Measurements from ENCODE around the gene CEP295NL. TPM values are rescaled to one million over a fixed set of nuclear protein-coding genes. Genes with fewer than 3 reads are reported as not detected.
"Not testable (repeated sequence)": the region's sequence is repeated elsewhere in the genome, so short reads cannot be mapped to it uniquely, and the experiment has no call there.

Gene CEP295NL
- total RNA-seq, 2 experiments from 2014 or later: 0.26 TPM; not detected in 1

DNA sequence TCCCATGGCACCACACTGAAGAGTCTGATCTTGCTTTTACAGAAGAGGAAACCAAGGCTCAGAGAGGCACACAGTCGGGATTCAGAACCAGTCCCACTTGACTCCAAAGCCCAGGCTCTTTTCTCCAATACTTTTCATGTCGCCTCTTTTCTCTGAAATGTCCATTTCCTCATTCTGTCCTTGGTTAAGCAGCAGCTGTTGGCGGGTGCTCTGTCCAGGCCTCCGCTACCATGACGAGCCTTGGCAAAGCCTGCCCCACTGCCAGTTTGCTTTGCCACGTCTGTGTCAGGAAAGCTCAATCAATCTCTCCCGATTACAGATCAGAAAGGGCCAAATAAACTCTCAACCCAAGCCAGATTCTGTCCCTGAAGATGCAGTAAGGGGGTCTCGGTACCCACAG, 9.1 kb upstream of the CEP295NL start:
- ChIA-PET CTCF (no interaction called here), POLR2A (no interaction called here)
- Mint-ChIP-seq H3K27ac (no peak overlapping the region), H3K9me3 (ENCODE audit: insufficient read depth) (no peaks in the 10 kb centered on the region), H3K36me3 (ENCODE audit: low read depth) (no peaks in the 10 kb centered on the region), H3K27me3 (ENCODE audit: low read depth) (no peaks in the 10 kb centered on the region), H3K4me1 (ENCODE audit: low read depth) (peaks cover 10% of the 10 kb centered on the region), H3K4me3 (no peak overlapping the region)
- DNase-seq: no peak
- ATAC-seq: no peak

DNA sequence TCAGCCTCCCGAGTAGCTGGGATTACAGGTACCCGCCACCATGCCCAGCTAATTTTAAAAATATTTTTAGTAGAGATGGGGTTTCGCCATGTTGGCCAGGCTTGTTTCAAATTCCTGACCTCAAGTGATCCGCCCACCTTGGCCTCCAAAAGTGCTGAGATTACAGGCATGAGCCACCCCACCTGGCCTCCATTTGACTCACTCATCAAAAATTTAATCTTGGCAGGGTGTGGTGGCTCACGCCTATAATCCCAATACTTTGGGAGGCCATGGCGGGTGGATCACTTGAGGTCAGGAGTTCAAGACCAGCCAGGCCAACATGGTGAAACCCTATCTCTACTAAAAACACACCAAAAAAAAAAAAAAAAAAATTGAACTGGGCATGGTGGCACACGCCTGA, 8.5 kb upstream of the CEP295NL start:
- ATAC-seq; H3K27ac Mint-ChIP-seq; H3K27me3 Mint-ChIP-seq (ENCODE audit: low read depth); H3K4me1 Mint-ChIP-seq (ENCODE audit: low read depth); CTCF ChIA-PET; H3K36me3 Mint-ChIP-seq (ENCODE audit: low read depth); POLR2A ChIA-PET; DNase-seq; H3K9me3 Mint-ChIP-seq (ENCODE audit: insufficient read depth); H3K4me3 Mint-ChIP-seq: not testable (repeated sequence)

DNA sequence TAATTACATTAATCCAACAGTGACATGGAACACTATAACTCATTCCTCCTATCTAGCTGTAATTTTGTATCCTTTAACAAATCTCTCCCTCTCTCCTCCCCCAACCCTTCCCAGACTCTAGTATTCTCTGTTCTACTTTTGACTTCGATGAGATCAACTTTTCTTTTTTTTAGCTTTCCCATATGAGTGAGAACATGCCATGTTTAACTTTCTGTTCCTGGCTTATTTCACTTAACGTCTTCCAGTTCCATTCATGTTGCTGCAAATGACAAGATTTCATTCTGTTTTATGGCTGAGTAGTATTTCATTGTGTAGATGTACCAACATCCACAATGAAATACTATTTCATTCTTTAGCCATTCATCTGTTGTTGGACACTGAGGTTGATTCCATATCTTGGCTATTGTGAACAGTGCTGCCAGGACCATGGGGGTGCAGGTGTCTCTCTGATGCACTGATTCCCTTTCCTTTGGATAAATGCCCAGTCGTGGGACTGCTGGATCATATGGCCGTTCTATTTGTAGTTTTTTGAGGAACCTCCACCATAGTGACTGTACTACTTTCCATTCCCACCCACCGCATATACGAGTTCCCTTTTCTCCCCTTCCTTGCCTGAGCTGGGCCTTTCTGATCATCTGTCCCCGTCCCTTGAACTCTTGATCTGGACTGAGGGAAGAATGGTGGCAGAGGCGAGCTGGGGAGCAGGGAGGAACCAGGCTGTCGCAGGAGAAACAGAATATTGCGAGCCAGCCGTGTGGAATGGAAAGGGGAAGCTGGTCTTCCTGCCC, 7.7 kb upstream of the CEP295NL start:
- CTCF ChIA-PET: no interaction called here

DNA sequence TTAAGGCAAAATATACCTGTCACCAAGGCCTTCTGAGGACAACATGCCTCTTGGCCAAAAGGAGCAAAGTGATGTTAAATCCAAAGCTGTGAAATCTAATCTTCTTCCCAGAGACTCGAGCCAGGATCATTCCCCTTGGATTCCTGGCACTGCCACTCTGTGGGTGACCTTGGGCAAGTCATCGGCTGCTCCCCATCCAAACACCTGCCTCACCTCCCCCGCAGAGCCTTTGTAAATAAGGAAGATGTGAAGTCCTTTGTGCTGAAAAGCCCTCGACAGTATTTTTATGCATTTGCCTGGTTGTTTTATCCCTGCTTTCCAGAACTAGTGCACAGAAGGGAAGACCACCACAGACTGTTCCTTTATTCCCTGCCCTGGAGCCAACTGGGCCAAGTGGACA, 5.4 kb upstream of the CEP295NL start:
- ATAC-seq (no peak), DNase-seq (no peak)
- no peak overlapping the region for H3K27ac Mint-ChIP-seq
- no peaks in the 10 kb centered on the region for H3K27me3 Mint-ChIP-seq (ENCODE audit: low read depth)
- no peak overlapping the region for H3K4me3 Mint-ChIP-seq
- peaks cover 4% of the 10 kb centered on the region for H3K4me1 Mint-ChIP-seq (ENCODE audit: low read depth)
- no peaks in the 10 kb centered on the region for H3K36me3 Mint-ChIP-seq (ENCODE audit: low read depth)
- no peaks in the 10 kb centered on the region for H3K9me3 Mint-ChIP-seq (ENCODE audit: insufficient read depth)
- ChIA-PET POLR2A (no interaction called here), CTCF (interaction anchor here (0.8 kb wide), 1 partner anchor 7 kb away, joined by 3 read pairs; no protein-coding TSS in a partner anchor)

More for the DNA sequence above, 7.7 kb upstream of the CEP295NL start:
- Mint-ChIP-seq H3K36me3 (ENCODE audit: low read depth) (no peaks in the 10 kb centered on the region), H3K9me3 (ENCODE audit: insufficient read depth) (no peaks in the 10 kb centered on the region), H3K4me1 (ENCODE audit: low read depth) (peaks cover under 1% of the 10 kb centered on the region), H3K27me3 (ENCODE audit: low read depth) (no peaks in the 10 kb centered on the region), H3K27ac (no peak overlapping the region), H3K4me3 (no peak overlapping the region)
- DNase-seq (no peak), ATAC-seq (no peak)
- POLR2A ChIA-PET: no interaction called here

DNA sequence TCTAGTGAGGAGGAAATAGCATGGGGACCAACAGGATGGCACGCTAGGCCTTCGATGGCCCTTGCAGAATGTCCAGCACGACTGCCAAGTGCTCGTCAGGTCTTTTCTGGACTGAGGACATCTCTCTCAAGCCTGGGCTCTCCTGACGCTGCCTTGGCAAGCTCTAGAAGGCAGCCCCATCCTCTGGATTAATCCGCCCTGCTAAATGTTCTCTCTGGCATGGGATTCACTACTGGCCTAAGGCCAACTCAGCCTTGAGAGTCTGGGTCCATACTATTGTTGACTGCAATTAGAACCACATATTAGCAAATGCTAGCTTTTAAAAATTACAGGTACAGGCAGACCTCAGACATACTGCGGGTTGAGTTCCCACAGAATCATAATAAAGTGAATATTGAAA, 2.5 kb upstream of the CEP295NL start:
- ATAC-seq (no peak), DNase-seq (no peak)
- Mint-ChIP-seq H3K4me3 (no peak overlapping the region), H3K4me1 (ENCODE audit: low read depth) (peaks cover 9% of the 10 kb centered on the region), H3K9me3 (ENCODE audit: insufficient read depth) (no peaks in the 10 kb centered on the region), H3K27me3 (ENCODE audit: low read depth) (no peaks in the 10 kb centered on the region), H3K27ac (no peak overlapping the region), H3K36me3 (ENCODE audit: low read depth) (no peaks in the 10 kb centered on the region)
- ChIA-PET POLR2A (no interaction called here), CTCF (interaction anchor here (2.3 kb wide), 1 partner anchor 40 kb away, joined by 8 read pairs; no protein-coding TSS in a partner anchor)

DNA sequence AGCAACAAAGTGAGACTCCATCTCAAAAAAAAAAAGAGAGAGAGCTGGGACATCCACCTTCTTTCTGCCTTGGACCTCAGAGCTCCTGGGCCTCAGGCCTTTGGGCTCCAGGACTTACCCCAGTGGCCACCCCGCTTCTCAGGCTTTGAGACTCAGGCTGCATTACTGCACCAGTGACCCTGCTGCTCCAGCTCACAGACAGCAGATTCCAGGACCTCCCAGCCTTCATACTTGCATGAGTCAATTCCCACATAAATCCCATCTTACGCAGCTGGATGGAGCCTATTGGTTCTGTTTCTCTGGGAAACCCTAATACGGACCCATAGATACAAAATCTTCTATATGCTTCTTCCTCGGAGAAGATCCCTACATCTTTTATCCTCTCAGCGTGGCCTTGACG, 2.1 kb upstream of the CEP295NL start:
- CTCF ChIA-PET: interaction anchor here (2.3 kb wide), 1 partner anchor 39 kb away, joined by 8 read pairs; no protein-coding TSS in a partner anchor
- Mint-ChIP-seq H3K4me3 (no peak overlapping the region), H3K36me3 (ENCODE audit: low read depth) (no peaks in the 10 kb centered on the region), H3K27me3 (ENCODE audit: low read depth) (no peaks in the 10 kb centered on the region), H3K9me3 (ENCODE audit: insufficient read depth) (no peaks in the 10 kb centered on the region), H3K27ac (no peak overlapping the region), H3K4me1 (ENCODE audit: low read depth) (peaks cover 9% of the 10 kb centered on the region)
- DNase-seq (no peak), ATAC-seq (no peak)
- POLR2A ChIA-PET: no interaction called here

DNA sequence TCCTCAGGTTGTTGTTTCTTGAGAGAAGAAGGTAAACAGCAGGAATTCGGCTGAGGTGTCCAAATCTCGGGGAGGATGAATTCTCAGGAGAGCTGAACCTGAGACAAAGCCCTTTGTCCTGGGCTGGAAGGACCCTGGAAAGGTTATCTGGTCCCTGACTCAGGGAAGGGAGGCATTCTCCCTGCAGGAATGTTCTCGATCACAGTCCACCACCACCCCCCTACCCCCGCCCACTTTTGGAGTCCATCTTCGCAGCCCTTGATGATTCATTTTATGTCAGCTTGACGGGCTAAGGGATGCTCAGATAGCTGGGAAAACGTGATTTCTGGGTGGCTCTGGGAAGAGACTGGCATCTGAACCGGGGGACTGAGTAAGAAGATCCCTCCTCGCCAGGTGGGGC, 1.4 kb upstream of the CEP295NL start:
- Mint-ChIP-seq H3K4me1 (ENCODE audit: low read depth) (peaks cover 9% of the 10 kb centered on the region), H3K4me3 (no peak overlapping the region), H3K9me3 (ENCODE audit: insufficient read depth) (no peaks in the 10 kb centered on the region), H3K27me3 (ENCODE audit: low read depth) (no peaks in the 10 kb centered on the region), H3K27ac (no peak overlapping the region), H3K36me3 (ENCODE audit: low read depth) (no peaks in the 10 kb centered on the region)
- DNase-seq (no peak), ATAC-seq (no peak)
- ChIA-PET POLR2A (no interaction called here), CTCF (interaction anchor here (2.3 kb wide), 1 partner anchor 39 kb away, joined by 8 read pairs; no protein-coding TSS in a partner anchor)

DNA sequence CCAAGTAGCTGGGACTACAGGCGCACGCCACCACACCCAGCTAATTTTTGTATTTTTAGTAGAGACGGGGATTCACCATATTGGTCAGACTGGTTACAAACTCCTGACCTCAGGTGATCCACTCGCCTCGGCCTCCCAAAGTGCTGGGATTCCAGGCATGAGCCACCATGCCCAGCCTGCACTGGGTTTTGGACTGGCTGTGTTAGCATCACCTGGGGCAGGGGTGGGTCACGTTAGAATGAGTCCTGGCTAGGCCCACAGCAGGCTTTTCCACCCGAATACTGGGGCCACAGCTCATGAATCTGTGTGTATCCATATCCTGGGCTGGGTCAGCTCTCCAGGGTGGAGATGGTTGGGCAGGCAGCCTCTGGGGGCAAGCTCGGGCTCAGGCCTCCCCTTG, 770 bp downstream of the CEP295NL start:
- DNase-seq; H3K36me3 Mint-ChIP-seq (ENCODE audit: low read depth); H3K4me3 Mint-ChIP-seq; CTCF ChIA-PET; H3K27me3 Mint-ChIP-seq (ENCODE audit: low read depth); H3K9me3 Mint-ChIP-seq (ENCODE audit: insufficient read depth); POLR2A ChIA-PET; H3K4me1 Mint-ChIP-seq (ENCODE audit: low read depth); ATAC-seq; H3K27ac Mint-ChIP-seq: not testable (repeated sequence)

DNA sequence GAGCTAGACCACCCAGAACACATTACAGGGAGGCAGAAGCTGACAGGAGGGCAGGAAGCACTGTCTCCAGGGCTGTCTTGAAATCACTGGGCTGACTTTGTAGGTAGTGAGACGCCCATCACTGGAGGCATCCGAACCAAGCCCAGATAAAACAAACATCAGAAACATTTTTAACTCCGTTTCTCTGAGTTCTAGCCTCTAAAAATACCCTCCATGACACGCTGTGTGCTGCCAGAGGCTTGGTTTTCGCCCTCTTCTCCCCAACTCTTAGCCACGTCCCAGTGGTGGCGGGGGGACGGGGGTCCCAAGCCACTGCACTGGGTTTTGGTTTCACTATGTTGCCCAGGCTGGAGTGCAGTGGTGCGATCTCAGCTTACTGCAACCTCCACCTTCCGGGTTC, 1.2 kb downstream of the CEP295NL start:
- no peak overlapping the region for H3K4me3 Mint-ChIP-seq
- ATAC-seq: no peak
- no peaks in the 10 kb centered on the region for H3K27me3 Mint-ChIP-seq (ENCODE audit: low read depth)
- CTCF ChIA-PET: no interaction called here
- POLR2A ChIA-PET: no interaction called here
- H3K27ac Mint-ChIP-seq: no peak overlapping the region
- no peak for DNase-seq
- H3K36me3 Mint-ChIP-seq (ENCODE audit: low read depth): no peaks in the 10 kb centered on the region
- H3K4me1 Mint-ChIP-seq (ENCODE audit: low read depth): peaks cover 9% of the 10 kb centered on the region
- H3K9me3 Mint-ChIP-seq (ENCODE audit: insufficient read depth): no peaks in the 10 kb centered on the region

DNA sequence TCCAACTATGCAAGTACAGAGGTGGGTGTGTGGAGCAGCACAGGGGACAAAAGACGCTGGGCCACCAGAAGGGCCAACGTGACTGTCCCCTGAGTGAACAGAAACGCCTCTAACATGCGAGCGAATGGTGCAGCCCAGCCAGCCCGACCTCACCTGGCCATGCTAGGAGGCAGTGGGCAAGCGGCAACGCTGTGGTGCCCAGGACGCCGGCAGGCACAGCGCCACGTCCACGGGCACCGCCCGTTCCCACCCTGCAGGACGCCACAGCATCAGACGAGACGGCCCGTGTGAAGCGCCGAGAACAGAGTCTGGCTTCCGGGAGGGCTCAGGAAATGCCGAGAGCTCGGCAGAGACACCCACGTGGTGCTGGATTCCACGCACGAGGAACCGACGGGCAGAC, 2.2 kb downstream of the CEP295NL start:
- Mint-ChIP-seq H3K27me3 (ENCODE audit: low read depth) (no peaks in the 10 kb centered on the region), H3K36me3 (ENCODE audit: low read depth) (no peaks in the 10 kb centered on the region), H3K4me1 (ENCODE audit: low read depth) (peaks cover 9% of the 10 kb centered on the region), H3K9me3 (ENCODE audit: insufficient read depth) (no peaks in the 10 kb centered on the region), H3K4me3 (no peak overlapping the region), H3K27ac (no peak overlapping the region)
- ChIA-PET POLR2A (no interaction called here), CTCF (no interaction called here)
- no peak for DNase-seq
- ATAC-seq: no peak

DNA sequence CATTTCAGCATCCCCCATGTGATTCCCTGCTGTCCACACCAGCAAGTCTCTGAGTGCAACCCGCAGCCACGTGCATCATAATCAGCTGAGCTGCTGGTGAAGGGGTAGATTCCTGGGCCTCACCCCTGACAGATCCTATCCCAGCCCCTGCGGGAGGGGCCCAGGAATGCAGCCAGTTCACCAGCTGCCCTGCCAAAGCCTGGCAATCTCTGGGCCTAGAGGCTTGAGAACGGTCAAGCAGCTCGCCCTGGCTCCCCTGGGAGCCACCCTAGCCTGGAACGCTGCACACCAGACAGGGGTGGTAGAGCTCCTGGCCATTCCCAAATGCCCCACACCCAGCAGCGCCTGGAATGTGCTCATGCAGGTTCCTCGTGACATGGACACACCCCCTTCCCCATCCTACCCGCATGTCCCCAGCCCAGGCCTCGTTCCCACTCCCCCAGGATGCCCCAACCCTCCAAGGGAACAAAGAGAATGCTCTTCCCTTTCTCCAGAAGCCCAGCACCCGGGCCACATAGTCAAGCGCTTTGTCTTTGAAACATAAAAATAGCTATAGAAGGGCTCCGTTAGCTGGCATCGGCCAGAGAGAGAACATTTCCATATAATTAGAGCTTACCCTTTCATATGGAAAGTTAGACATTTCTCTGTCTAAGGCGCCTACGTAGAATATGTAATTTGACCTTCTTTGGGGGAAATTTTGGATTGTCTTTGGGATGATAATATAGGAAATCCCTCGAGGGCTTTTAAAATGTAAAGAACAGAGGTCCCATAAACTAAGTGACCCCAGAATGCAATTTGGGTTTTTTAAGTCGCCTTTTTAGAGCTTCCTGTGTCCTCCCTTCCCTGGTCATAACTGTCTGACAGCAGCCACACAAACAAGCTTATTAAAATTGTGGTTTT, 3.4 kb downstream of the CEP295NL start:
- H3K36me3 Mint-ChIP-seq (ENCODE audit: low read depth): no peaks in the 10 kb centered on the region
- ATAC-seq (no peak), DNase-seq (no peak)
- no peak overlapping the region for H3K27ac Mint-ChIP-seq
- H3K27me3 Mint-ChIP-seq (ENCODE audit: low read depth): no peaks in the 10 kb centered on the region
- no peaks in the 10 kb centered on the region for H3K9me3 Mint-ChIP-seq (ENCODE audit: insufficient read depth)
- CTCF ChIA-PET: interaction anchor here (1.8 kb wide), 1 partner anchor 34 kb away, joined by 8 read pairs; no protein-coding TSS in a partner anchor
- H3K4me1 Mint-ChIP-seq (ENCODE audit: low read depth): peaks cover 9% of the 10 kb centered on the region
- POLR2A ChIA-PET: no interaction called here
- no peak overlapping the region for H3K4me3 Mint-ChIP-seq

DNA sequence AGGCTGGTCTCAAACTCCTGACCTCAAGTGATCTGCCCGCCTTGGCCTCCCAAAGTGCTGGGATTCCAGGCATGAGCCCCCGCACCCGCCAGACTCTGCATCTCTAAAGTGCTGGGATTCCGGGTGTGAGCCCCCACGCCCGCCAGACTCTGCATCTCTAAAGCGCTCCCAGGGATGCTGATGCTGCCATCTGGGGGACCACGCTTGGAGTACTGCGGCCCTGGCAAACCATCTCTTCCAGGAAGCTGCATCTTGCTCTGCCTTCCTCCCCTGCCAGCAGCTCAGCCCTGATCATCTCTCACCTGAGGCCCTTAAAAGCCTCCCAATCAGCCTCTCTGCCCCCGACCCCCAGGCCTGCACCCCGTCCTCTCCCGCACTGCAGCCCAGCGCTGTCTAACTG, 4.1 kb downstream of the CEP295NL start:
- no peak for DNase-seq
- CTCF ChIA-PET: interaction anchor here (1.8 kb wide), 1 partner anchor 33 kb away, joined by 8 read pairs; no protein-coding TSS in a partner anchor
- Mint-ChIP-seq H3K27ac (no peak overlapping the region), H3K27me3 (ENCODE audit: low read depth) (no peaks in the 10 kb centered on the region), H3K9me3 (ENCODE audit: insufficient read depth) (no peaks in the 10 kb centered on the region), H3K4me1 (ENCODE audit: low read depth) (peaks cover 9% of the 10 kb centered on the region), H3K4me3 (no peak overlapping the region), H3K36me3 (ENCODE audit: low read depth) (no peaks in the 10 kb centered on the region)
- ATAC-seq: no peak
- POLR2A ChIA-PET: no interaction called here
